HCT116 (cell line): ENCODE results near the gene NT5C1B. TPM values are rescaled to one million over a fixed set of nuclear protein-coding genes. Genes with fewer than 3 reads are reported as not detected.

ENCODE experiments used
- ATAC-seq: fragments of 200-7000 bp; cut with Tn5 transposase; 2 replicates; pipeline ENCODE4 v1.9.1; 2020; ENCODE audit warnings: mild to moderate bottlenecking, moderate library complexity
- BruUV-seq: library from RNA; stranded (reverse); fragments of 400-500 nt; replicated peaks from 2 replicates; lab custom pipeline; 2021; lab: Mats Ljungman, UMichigan
- CTCF ChIA-PET: fragments of 300-600 bp; sonication (Branson Sonifier 250); formaldehyde crosslinking; loops from one replicate; lab custom pipeline; 2021; ENCODE audit warnings: antibody characterized with exemption; lab: Charles Lee
- POLR2A ChIA-PET: fragments of 300-600, 350-600 bp; sonication (Branson Sonifier 250); formaldehyde crosslinking; loops from one replicate; lab custom pipeline; 2021; ENCODE audit warnings: antibody characterized with exemption; lab: Charles Lee
- RAD21 ChIA-PET, 2 experiments: fragments of 300-600 bp; sonication (Branson Sonifier 250); formaldehyde crosslinking; loops; one replicate each; lab custom pipeline; 2023; ENCODE audit warnings: low total read pairs in 2 of 2; ENCODE audit not compliant: uncharacterized antibody in 2 of 2, unreplicated experiment in 2 of 2, low non-redundant PET in 1 of 2; lab: Charles Lee
- DNase-seq: peaks from one replicate; pipeline ENCODE4 v3.0.0-alpha.2; 2010; ENCODE audit warnings: low read depth, low spot score
- H2AFZ ChIP-seq: fragments of 200-600 bp; shearing (Covaris generic), sonication (generic); 2 replicates; pipeline ENCODE4 v1.6.1; 2017; ENCODE audit warnings: low read depth, mixed run types, mixed read lengths, antibody characterized with exemption, low read length; ENCODE audit not compliant: poor library complexity, severe bottlenecking
- H3K27ac ChIP-seq: 2 replicates; pipeline ENCODE4 v1.5.1; 2012; ENCODE audit warnings: low read depth, low read length
- H3K27me3 ChIP-seq: fragments of 200-600 bp; sonication (generic); 2 replicates; pipeline ENCODE4 v1.6.1; 2016; ENCODE audit warnings: mixed run types, low read length, mixed read lengths; ENCODE audit not compliant: insufficient read depth
- H3K36me3 ChIP-seq, 2 experiments: fragments of 200-500 bp in 1 of 2; fragments of 200-600 bp in 1 of 2; sonication (Bioruptor generic) in 1 of 2; sonication (generic) in 1 of 2; 2 replicates each; pipeline versions ENCODE4 v1.5.1 to v1.6.1; 2014 to 2016; ENCODE audit warnings: low read length in 2 of 2, inconsistent platforms in 1 of 2, mixed read lengths in 1 of 2, mixed run types in 1 of 2; ENCODE audit not compliant: insufficient read depth in 2 of 2, control insufficient read depth in 1 of 2
- H3K4me1 ChIP-seq, 2 experiments: fragments of 200-600 bp in 1 of 2; sonication (generic) in 1 of 2; 2 replicates each; pipeline versions ENCODE4 v1.5.1 to v1.6.1; 2012 to 2017; ENCODE audit warnings: low read length in 2 of 2, inconsistent platforms in 1 of 2, mild to moderate bottlenecking in 1 of 2, mixed read lengths in 1 of 2, mixed run types in 1 of 2, moderate library complexity in 1 of 2; ENCODE audit not compliant: insufficient read depth in 2 of 2, control insufficient read depth in 1 of 2
- H3K4me2 ChIP-seq: fragments of 200-600 bp; sonication (generic); 2 replicates; pipeline ENCODE4 v1.6.1; 2017; ENCODE audit warnings: mixed run types, low read length, mixed read lengths
- H3K4me3 ChIP-seq, 2 experiments: fragments of 200-600 bp in 1 of 2; sonication (generic) in 1 of 2; replicated peaks in 1 of 2; 2 replicates each; pipeline ENCODE4 v1.5.1; 2011 to 2016; ENCODE audit warnings: low read length in 2 of 2, control low read depth in 1 of 2, low read depth in 1 of 2, mild to moderate bottlenecking in 1 of 2, mixed read lengths in 1 of 2, mixed run types in 1 of 2
- H3K79me2 ChIP-seq: fragments of 200-600 bp; sonication (generic); 2 replicates; pipeline ENCODE4 v1.6.1; 2017; ENCODE audit warnings: mild to moderate bottlenecking, mixed run types, low read length, moderate library complexity, mixed read lengths; ENCODE audit not compliant: insufficient read depth
- H3K9ac ChIP-seq: fragments of 200-600 bp; sonication (generic); 2 replicates; pipeline ENCODE4 v1.6.1; 2016; ENCODE audit warnings: low read length, mixed read lengths
- H3K9me2 ChIP-seq: fragments of 200-600 bp; sonication (generic), shearing (Covaris generic); 2 replicates; pipeline ENCODE4 v1.6.1; 2017; ENCODE audit warnings: mixed run types, mild to moderate bottlenecking, moderate library complexity; ENCODE audit not compliant: insufficient read depth
- H3K9me3 ChIP-seq, 2 experiments: fragments of 200-500 bp in 1 of 2; fragments of 200-600 bp in 1 of 2; sonication (Bioruptor generic) in 1 of 2; sonication (generic) in 1 of 2; 2 replicates each; pipeline ENCODE4 v1.6.1; 2014 to 2017; ENCODE audit warnings: low read length in 2 of 2, mixed read lengths in 2 of 2, inconsistent platforms in 1 of 2, low read depth in 1 of 2, mild to moderate bottlenecking in 1 of 2, mixed run types in 1 of 2, moderate library complexity in 1 of 2; ENCODE audit not compliant: control insufficient read depth in 1 of 2, insufficient read depth in 1 of 2
- H4K20me1 ChIP-seq: fragments of 200-600 bp; sonication (generic), shearing (Covaris generic); 2 replicates; pipeline ENCODE4 v1.6.1; 2017; ENCODE audit warnings: mixed run types, mild to moderate bottlenecking, moderate library complexity; ENCODE audit not compliant: insufficient read depth
- CBX3 ChIP-seq: IDR thresholded peaks from 2 replicates; pipeline ENCODE4 v1.6.1; 2012; ENCODE audit warnings: low read depth
- CEBPB ChIP-seq: IDR thresholded peaks from 2 replicates; pipeline ENCODE4 v1.6.1; 2012; ENCODE audit warnings: low read depth
- EGR1 ChIP-seq: IDR thresholded peaks from 2 replicates; pipeline ENCODE4 v1.6.1; 2012; ENCODE audit warnings: low read depth
- ELF1 ChIP-seq: IDR thresholded peaks from 2 replicates; pipeline ENCODE4 v1.6.1; 2012; ENCODE audit warnings: low read depth, borderline replicate concordance
- EZH2 ChIP-seq: fragments of 200-600 bp; sonication (generic); IDR thresholded peaks from 2 replicates; pipeline ENCODE4 v1.6.1; 2017; ENCODE audit warnings: antibody characterized with exemption, mixed run types
- EZH2phosphoT487 ChIP-seq: fragments of 200-600 bp; IDR thresholded peaks from 2 replicates; pipeline ENCODE4 v1.6.1; 2018; ENCODE audit warnings: antibody characterized with exemption, borderline replicate concordance
- FOSL1 ChIP-seq: IDR thresholded peaks from 2 replicates; pipeline ENCODE4 v1.6.1; 2012; ENCODE audit warnings: low read depth
- JUND ChIP-seq: IDR thresholded peaks from 2 replicates; pipeline ENCODE4 v1.6.1; 2012
- POLR2A ChIP-seq: IDR thresholded peaks from 2 replicates; pipeline ENCODE4 v1.7.0; 2011; ENCODE audit warnings: borderline replicate concordance; ENCODE audit not compliant: insufficient read depth, insufficient read length; ENCODE audit errors: extremely low read depth
- SIN3A ChIP-seq: IDR thresholded peaks from 2 replicates; pipeline ENCODE4 v1.6.1; 2012; ENCODE audit warnings: low read depth
- SRF ChIP-seq: IDR thresholded peaks from 2 replicates; pipeline ENCODE4 v1.6.1; 2012; ENCODE audit warnings: low read depth
- TCF7L2 ChIP-seq: IDR thresholded peaks from 2 replicates; pipeline ENCODE4 v1.7.0; 2011; ENCODE audit warnings: borderline replicate concordance, inconsistent platforms; ENCODE audit not compliant: insufficient read depth, insufficient read length; ENCODE audit errors: extremely low read depth
- YY1 ChIP-seq: IDR thresholded peaks from 2 replicates; pipeline ENCODE4 v1.6.1; 2011; ENCODE audit warnings: low read length, low read depth, moderate library complexity, mild to moderate bottlenecking; ENCODE audit not compliant: insufficient replicate concordance; ENCODE audit errors: extremely low read depth
- ZFX ChIP-seq: fragments of 450-650 bp; IDR thresholded peaks from 2 replicates; pipeline ENCODE4 v1.6.1; 2017
- ZNF274 ChIP-seq: fragments of 200-500 bp; sonication (Bioruptor generic); IDR thresholded peaks from 2 replicates; pipeline ENCODE4 v1.6.1; 2014; ENCODE audit warnings: mild to moderate bottlenecking, low read depth, low read length, inconsistent platforms
- intact Hi-C: fragments of 100-400 bp; cut with micrococcal nuclease; formaldehyde crosslinking; loops from 2 replicates; pipeline ENCODE4 v1.10.0; 2022
- total RNA-seq: library from RNA; stranded (reverse); gene quantifications from one replicate; pipeline ENCODE4 v1.2.1, GENCODE V29; 2021; ENCODE audit not compliant: unreplicated experiment
- TF ChIP-seq, protein P1 (sequence below): IDR thresholded peaks from 2 replicates; pipeline ENCODE4 v1.6.1; 2012
- TF ChIP-seq, protein P2 (sequence below): IDR thresholded peaks from 2 replicates; pipeline ENCODE4 v1.6.1; 2012; ENCODE audit warnings: low read depth
- TF ChIP-seq, protein P3 (sequence below): IDR thresholded peaks from 2 replicates; pipeline ENCODE4 v1.6.1; 2012
- TF ChIP-seq, protein P4 (sequence below): IDR thresholded peaks from 2 replicates; pipeline ENCODE4 v1.6.1; 2011; ENCODE audit warnings: mild to moderate bottlenecking, low read length, moderate library complexity; ENCODE audit not compliant: insufficient replicate concordance; ENCODE audit errors: extremely low read depth

NT5C1B gene
- total RNA-seq, 1 experiment from 2014 or later = not detected

DNA sequence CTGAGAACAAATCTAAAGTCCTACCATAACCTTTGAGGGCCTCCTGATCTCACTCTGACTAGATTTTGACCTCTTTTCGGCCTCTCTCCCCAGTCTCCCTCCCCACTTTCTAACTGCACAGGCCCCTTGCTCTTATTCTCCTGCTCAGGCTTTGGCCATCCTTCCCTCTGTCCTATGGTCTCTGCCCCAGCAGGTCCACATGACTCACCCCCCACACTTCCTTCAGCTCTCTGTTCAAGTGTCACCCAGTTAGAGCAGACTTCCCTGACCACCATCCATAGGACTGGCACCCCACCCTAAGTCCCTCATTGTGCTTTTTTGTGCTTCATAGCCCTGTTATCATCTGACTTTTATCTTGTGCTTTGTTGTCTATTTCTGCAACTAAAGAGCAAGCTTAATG, 41.2 kb upstream of the NT5C1B start:
- no peaks in the 10 kb centered on the region for H3K27me3 ChIP-seq
- DNase-seq (no peak), ATAC-seq (no peak)
- H3K27ac ChIP-seq = no peak overlapping the region
- intact Hi-C loops = no loop called here
- ChIA-PET CTCF (no interaction called here), POLR2A (no interaction called here), RAD21 (no interaction called here)
- TF ChIP-seq CBX3 (no peak), ZFX (no peak), EZH2 (no peak), EGR1 (no peak), JUND (no peak), CEBPB (no peak), SRF (no peak), FOSL1 (no peak), YY1 (no peak), POLR2A (no peak), ELF1 (no peak), EZH2phosphoT487 (no peak), ZNF274 (no peak), SIN3A (no peak), TCF7L2 (no peak)
- TF ChIP-seq, protein P1, sequence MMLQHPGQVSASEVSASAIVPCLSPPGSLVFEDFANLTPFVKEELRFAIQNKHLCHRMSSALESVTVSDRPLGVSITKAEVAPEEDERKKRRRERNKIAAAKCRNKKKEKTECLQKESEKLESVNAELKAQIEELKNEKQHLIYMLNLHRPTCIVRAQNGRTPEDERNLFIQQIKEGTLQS = no peak
- TF ChIP-seq, protein P2, sequence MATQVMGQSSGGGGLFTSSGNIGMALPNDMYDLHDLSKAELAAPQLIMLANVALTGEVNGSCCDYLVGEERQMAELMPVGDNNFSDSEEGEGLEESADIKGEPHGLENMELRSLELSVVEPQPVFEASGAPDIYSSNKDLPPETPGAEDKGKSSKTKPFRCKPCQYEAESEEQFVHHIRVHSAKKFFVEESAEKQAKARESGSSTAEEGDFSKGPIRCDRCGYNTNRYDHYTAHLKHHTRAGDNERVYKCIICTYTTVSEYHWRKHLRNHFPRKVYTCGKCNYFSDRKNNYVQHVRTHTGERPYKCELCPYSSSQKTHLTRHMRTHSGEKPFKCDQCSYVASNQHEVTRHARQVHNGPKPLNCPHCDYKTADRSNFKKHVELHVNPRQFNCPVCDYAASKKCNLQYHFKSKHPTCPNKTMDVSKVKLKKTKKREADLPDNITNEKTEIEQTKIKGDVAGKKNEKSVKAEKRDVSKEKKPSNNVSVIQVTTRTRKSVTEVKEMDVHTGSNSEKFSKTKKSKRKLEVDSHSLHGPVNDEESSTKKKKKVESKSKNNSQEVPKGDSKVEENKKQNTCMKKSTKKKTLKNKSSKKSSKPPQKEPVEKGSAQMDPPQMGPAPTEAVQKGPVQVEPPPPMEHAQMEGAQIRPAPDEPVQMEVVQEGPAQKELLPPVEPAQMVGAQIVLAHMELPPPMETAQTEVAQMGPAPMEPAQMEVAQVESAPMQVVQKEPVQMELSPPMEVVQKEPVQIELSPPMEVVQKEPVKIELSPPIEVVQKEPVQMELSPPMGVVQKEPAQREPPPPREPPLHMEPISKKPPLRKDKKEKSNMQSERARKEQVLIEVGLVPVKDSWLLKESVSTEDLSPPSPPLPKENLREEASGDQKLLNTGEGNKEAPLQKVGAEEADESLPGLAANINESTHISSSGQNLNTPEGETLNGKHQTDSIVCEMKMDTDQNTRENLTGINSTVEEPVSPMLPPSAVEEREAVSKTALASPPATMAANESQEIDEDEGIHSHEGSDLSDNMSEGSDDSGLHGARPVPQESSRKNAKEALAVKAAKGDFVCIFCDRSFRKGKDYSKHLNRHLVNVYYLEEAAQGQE = no peak
- TF ChIP-seq, protein P3, sequence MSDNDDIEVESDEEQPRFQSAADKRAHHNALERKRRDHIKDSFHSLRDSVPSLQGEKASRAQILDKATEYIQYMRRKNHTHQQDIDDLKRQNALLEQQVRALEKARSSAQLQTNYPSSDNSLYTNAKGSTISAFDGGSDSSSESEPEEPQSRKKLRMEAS = no peak
- TF ChIP-seq, protein P4, sequence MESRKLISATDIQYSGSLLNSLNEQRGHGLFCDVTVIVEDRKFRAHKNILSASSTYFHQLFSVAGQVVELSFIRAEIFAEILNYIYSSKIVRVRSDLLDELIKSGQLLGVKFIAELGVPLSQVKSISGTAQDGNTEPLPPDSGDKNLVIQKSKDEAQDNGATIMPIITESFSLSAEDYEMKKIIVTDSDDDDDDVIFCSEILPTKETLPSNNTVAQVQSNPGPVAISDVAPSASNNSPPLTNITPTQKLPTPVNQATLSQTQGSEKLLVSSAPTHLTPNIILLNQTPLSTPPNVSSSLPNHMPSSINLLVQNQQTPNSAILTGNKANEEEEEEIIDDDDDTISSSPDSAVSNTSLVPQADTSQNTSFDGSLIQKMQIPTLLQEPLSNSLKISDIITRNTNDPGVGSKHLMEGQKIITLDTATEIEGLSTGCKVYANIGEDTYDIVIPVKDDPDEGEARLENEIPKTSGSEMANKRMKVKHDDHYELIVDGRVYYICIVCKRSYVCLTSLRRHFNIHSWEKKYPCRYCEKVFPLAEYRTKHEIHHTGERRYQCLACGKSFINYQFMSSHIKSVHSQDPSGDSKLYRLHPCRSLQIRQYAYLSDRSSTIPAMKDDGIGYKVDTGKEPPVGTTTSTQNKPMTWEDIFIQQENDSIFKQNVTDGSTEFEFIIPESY = no peak
- no peaks in the 10 kb centered on the region for H3K4me1 ChIP-seq
- no peak overlapping the region for H3K9ac ChIP-seq
- no peak overlapping the region for H3K4me2 ChIP-seq
- no TSS peak for BruUV-seq
- H3K9me2 ChIP-seq = no peaks in the 10 kb centered on the region
- H3K36me3 ChIP-seq = no peaks in the 10 kb centered on the region
- H3K4me3 ChIP-seq = no peak overlapping the region
- no peak overlapping the region for H2AFZ ChIP-seq
- no peaks in the 10 kb centered on the region for H3K9me3 ChIP-seq
- no peaks in the 10 kb centered on the region for H4K20me1 ChIP-seq
- H3K79me2 ChIP-seq = no peaks in the 10 kb centered on the region
